Measurements from ENCODE around the gene UNC79.

Gene UNC79

GRCh38 chr14:93748208-93749075, 317.7 kb downstream of the UNC79 start:
- Histone ChIP-seq H3K9ac (ENCODE audit: insufficient read length, low read depth) (no peak overlapping the region), H3K27me3 (ENCODE audit: insufficient read depth, insufficient read length) (no peaks in the 10 kb centered on the region), H3K36me3 (ENCODE audit: insufficient read depth, insufficient read length, low read length) (no peaks in the 10 kb centered on the region), H3K9me3 (ENCODE audit: insufficient read depth, low read length) (no peaks in the 10 kb centered on the region), H3K4me3 (ENCODE audit: insufficient read length, low read depth) (no peak overlapping the region), H3K4me1 (ENCODE audit: insufficient read depth, insufficient read length) (peaks cover 24% of the 10 kb centered on the region)
- TF ChIP-seq SUZ12 (IDR thresholded peaks at IDR 0.05; ENCODE audit: extremely low read depth, insufficient read depth, insufficient read length) (no peak), YY1 (IDR thresholded peaks at IDR 0.05; ENCODE audit: insufficient read depth, insufficient read length) (no peak), ZNF274 (IDR thresholded peaks at IDR 0.05; ENCODE audit: low read depth, low read length) (no peak)
- DNase-seq (ENCODE audit: low read depth, low spot score) = no peak

GRCh38 chr14:93749076-93749420, 318.3 kb downstream of the UNC79 start:
- no peaks in the 10 kb centered on the region for H3K36me3 ChIP-seq (ENCODE audit: insufficient read depth, insufficient read length, low read length)
- TF ChIP-seq SUZ12 (IDR thresholded peaks at IDR 0.05; ENCODE audit: extremely low read depth, insufficient read depth, insufficient read length) (no peak), YY1 (IDR thresholded peaks at IDR 0.05; ENCODE audit: insufficient read depth, insufficient read length) (no peak), ZNF274 (IDR thresholded peaks at IDR 0.05; ENCODE audit: low read depth, low read length) (no peak)
- DNase-seq (ENCODE audit: low read depth, low spot score) = no peak
- H3K4me3 ChIP-seq (ENCODE audit: insufficient read length, low read depth) = no peak overlapping the region
- no peaks in the 10 kb centered on the region for H3K27me3 ChIP-seq (ENCODE audit: insufficient read depth, insufficient read length)
- H3K4me1 ChIP-seq (ENCODE audit: insufficient read depth, insufficient read length) = peaks cover 21% of the 10 kb centered on the region
- H3K9ac ChIP-seq (ENCODE audit: insufficient read length, low read depth) = no peak overlapping the region
- H3K9me3 ChIP-seq (ENCODE audit: insufficient read depth, low read length) = no peaks in the 10 kb centered on the region

GRCh38 chr14:93751946-93752655, 321.4 kb downstream of the UNC79 start:
- H3K36me3 ChIP-seq (ENCODE audit: insufficient read depth, insufficient read length, low read length) = no peaks in the 10 kb centered on the region
- H3K4me3 ChIP-seq (ENCODE audit: insufficient read length, low read depth) = no peak overlapping the region
- H3K9ac ChIP-seq (ENCODE audit: insufficient read length, low read depth) = no peak overlapping the region
- H3K4me1 ChIP-seq (ENCODE audit: insufficient read depth, insufficient read length) = peaks cover 9% of the 10 kb centered on the region
- DNase-seq (ENCODE audit: low read depth, low spot score) = no peak
- no peaks in the 10 kb centered on the region for H3K27me3 ChIP-seq (ENCODE audit: insufficient read depth, insufficient read length)
- TF ChIP-seq SUZ12 (IDR thresholded peaks at IDR 0.05; ENCODE audit: extremely low read depth, insufficient read depth, insufficient read length) (no peak), YY1 (IDR thresholded peaks at IDR 0.05; ENCODE audit: insufficient read depth, insufficient read length) (no peak), ZNF274 (IDR thresholded peaks at IDR 0.05; ENCODE audit: low read depth, low read length) (no peak)
- H3K9me3 ChIP-seq (ENCODE audit: insufficient read depth, low read length) = no peaks in the 10 kb centered on the region

DNA sequence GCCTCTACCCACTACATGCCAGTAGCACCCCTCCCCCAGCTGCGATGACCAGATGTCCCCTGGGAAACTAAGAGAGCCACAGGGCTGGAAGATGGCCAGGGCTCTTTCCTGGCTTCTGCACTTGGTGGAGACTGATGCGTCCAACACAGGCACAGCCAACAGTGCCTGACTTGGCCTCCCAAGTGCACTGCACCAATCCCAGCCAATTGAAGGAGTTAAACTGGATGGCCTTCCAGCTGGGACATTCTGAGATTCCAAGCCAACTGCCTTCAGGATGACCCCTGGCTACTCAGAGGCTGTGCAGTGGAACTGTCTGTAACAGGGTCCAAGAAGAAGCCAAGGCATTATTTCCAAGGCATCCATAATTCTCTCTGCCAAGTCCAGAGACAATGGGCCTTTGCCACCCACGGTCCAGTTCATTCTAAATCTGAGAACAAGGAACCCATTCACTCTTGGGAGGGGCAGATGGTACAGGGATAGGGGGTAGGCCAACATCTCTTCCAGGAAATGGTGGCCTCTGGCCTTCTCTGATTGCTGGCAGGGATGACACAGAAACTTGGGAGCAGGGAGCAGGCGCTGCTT, 322.3 kb downstream of the UNC79 start:
- Histone ChIP-seq H3K4me1 (ENCODE audit: insufficient read depth, insufficient read length) (peaks cover 4% of the 10 kb centered on the region), H3K4me3 (ENCODE audit: insufficient read length, low read depth) (no peak overlapping the region), H3K9me3 (ENCODE audit: insufficient read depth, low read length) (no peaks in the 10 kb centered on the region), H3K9ac (ENCODE audit: insufficient read length, low read depth) (no peak overlapping the region), H3K27me3 (ENCODE audit: insufficient read depth, insufficient read length) (no peaks in the 10 kb centered on the region), H3K36me3 (ENCODE audit: insufficient read depth, insufficient read length, low read length) (no peaks in the 10 kb centered on the region)
- no peak for TF ChIP-seq ZNF274 (IDR thresholded peaks at IDR 0.05; ENCODE audit: low read depth, low read length)
- no peak for TF ChIP-seq SUZ12 (IDR thresholded peaks at IDR 0.05; ENCODE audit: extremely low read depth, insufficient read depth, insufficient read length)
- no peak for TF ChIP-seq YY1 (IDR thresholded peaks at IDR 0.05; ENCODE audit: insufficient read depth, insufficient read length)
- no peak for DNase-seq (ENCODE audit: low read depth, low spot score)

DNA sequence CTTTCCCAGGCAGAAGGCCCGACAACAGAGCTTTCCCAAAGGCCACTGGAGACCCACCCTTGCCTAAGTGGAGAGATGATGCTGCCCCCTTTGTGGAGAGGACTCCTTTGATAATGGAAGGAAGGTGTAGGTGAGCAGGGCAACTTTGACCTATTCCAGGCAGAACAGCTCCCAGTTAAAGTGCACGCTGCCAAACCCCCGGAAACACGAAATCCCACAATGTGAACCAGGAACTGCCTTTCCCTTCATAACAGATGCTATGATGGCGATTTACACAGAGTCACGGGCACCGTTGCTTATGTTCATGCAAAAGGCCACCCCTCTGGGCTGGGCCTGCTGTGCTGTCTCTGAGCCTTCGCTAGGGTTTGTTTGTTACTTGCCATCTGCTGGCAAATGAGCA, 322.9 kb downstream of the UNC79 start:
- H3K27me3 ChIP-seq (ENCODE audit: insufficient read depth, insufficient read length) = no peaks in the 10 kb centered on the region
- H3K4me3 ChIP-seq (ENCODE audit: insufficient read length, low read depth) = no peak overlapping the region
- H3K4me1 ChIP-seq (ENCODE audit: insufficient read depth, insufficient read length) = no peaks in the 10 kb centered on the region
- no peaks in the 10 kb centered on the region for H3K9me3 ChIP-seq (ENCODE audit: insufficient read depth, low read length)
- TF ChIP-seq SUZ12 (IDR thresholded peaks at IDR 0.05; ENCODE audit: extremely low read depth, insufficient read depth, insufficient read length) (no peak), ZNF274 (IDR thresholded peaks at IDR 0.05; ENCODE audit: low read depth, low read length) (no peak), YY1 (IDR thresholded peaks at IDR 0.05; ENCODE audit: insufficient read depth, insufficient read length) (no peak)
- no peak for DNase-seq (ENCODE audit: low read depth, low spot score)
- no peaks in the 10 kb centered on the region for H3K36me3 ChIP-seq (ENCODE audit: insufficient read depth, insufficient read length, low read length)
- H3K9ac ChIP-seq (ENCODE audit: insufficient read length, low read depth) = no peak overlapping the region

DNA sequence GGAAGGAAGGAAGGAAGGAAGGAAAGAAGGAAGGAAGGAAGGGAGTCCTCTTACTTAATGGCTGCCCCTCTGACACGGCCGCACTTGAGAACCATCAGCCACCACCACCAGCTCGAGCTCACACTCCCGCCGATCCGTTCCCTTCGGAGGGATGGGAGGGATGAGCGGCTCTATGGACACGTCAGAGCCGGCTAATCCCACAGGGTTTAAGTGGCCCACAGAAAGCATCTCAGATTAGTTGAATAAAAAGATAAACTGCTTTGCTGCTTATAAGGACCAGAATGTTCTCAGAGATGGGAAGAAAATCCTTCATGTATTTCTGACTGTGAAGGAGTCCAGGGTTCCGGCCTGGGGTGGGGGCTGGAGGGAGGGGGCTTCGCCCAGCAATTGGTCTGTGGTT, 326.5 kb downstream of the UNC79 start:
- no peak overlapping the region for H3K9ac ChIP-seq (ENCODE audit: insufficient read length, low read depth)
- no peak for TF ChIP-seq ZNF274 (IDR thresholded peaks at IDR 0.05; ENCODE audit: low read depth, low read length)
- TF ChIP-seq YY1 (IDR thresholded peaks at IDR 0.05; ENCODE audit: insufficient read depth, insufficient read length) = no peak
- TF ChIP-seq SUZ12 (IDR thresholded peaks at IDR 0.05; ENCODE audit: extremely low read depth, insufficient read depth, insufficient read length) = no peak
- H3K4me1 ChIP-seq (ENCODE audit: insufficient read depth, insufficient read length) = peaks cover 2% of the 10 kb centered on the region
- no peak for DNase-seq (ENCODE audit: low read depth, low spot score)
- H3K27me3 ChIP-seq (ENCODE audit: insufficient read depth, insufficient read length) = no peaks in the 10 kb centered on the region
- H3K9me3 ChIP-seq (ENCODE audit: insufficient read depth, low read length) = no peaks in the 10 kb centered on the region
- H3K36me3 ChIP-seq (ENCODE audit: insufficient read depth, insufficient read length, low read length) = no peaks in the 10 kb centered on the region
- no peak overlapping the region for H3K4me3 ChIP-seq (ENCODE audit: insufficient read length, low read depth)
